K562 (cell line): Measurements from ENCODE around the gene IFI27L2. TPM values are rescaled to one million over a fixed set of nuclear protein-coding genes. Genes with fewer than 3 reads are reported as not detected.

ENCODE experiments used
- ATAC-seq: fragments of 200-7000 bp; cut with Tn5 transposase; 3 replicates; pipeline ENCODE4 v1.9.1; 2020; ENCODE audit warnings: moderate library complexity
- BruUV-seq: library from RNA; stranded (reverse); fragments of 400-500 nt; replicated peaks from 2 replicates; lab custom pipeline; 2021; lab: Mats Ljungman, UMichigan
- CTCF ChIA-PET: fragments of 300-600 bp; formaldehyde crosslinking; extraction: SDS; loops from one replicate; lab custom pipeline; 2021; ENCODE audit warnings: low intra/inter-chr PET ratio; lab: Yijun Ruan, JAX
- POLR2A ChIA-PET: fragments of 300-600, 350-650 bp; sonication (Branson Sonifier 250); formaldehyde crosslinking; extraction: SDS; loops from one replicate; lab custom pipeline; 2021; ENCODE audit warnings: antibody characterized with exemption, inconsistent platforms; lab: Yijun Ruan, JAX
- DNase-seq, 4 experiments: peaks; one replicate each; pipeline versions ENCODE4 v3.0.0 to v3.0.0-alpha.2; 2011 to 2018; ENCODE audit warnings: low spot score in 3 of 4, mixed read lengths in 3 of 4; ENCODE audit errors: extremely low read depth in 1 of 4
- FAIRE-seq: peaks from 2 replicates; lab custom pipeline; 2011; peaks lifted over from hg19 to GRCh38; lab: Jason Lieb, UNC
- H2AFZ ChIP-seq: 2 replicates; pipeline ENCODE4 v1.6.0; 2011; ENCODE audit warnings: low read depth, low read length, control low read depth, inconsistent platforms
- H3K27ac ChIP-seq: fragments of 200-600 bp; 3 replicates; pipeline ENCODE4 v1.8.0; 2011; ENCODE audit warnings: low read depth, mild to moderate bottlenecking, control low read depth, inconsistent platforms, low read length, moderate library complexity, mixed read lengths; ENCODE audit errors: extremely low read depth
- H3K27me3 ChIP-seq, 2 experiments: fragments of 300-600 bp in 1 of 2; 2 replicates in 1 of 2; 3 replicates in 1 of 2; pipeline versions ENCODE4 v1.6.0 to v1.8.0; 2011; ENCODE audit warnings: inconsistent platforms in 2 of 2, low read length in 2 of 2, mild to moderate bottlenecking in 1 of 2, mixed read lengths in 1 of 2, moderate library complexity in 1 of 2; ENCODE audit not compliant: control insufficient read depth in 2 of 2, insufficient read depth in 2 of 2
- H3K36me3 ChIP-seq: fragments of 300-600 bp; 3 replicates; pipeline ENCODE4 v1.8.0; 2011; ENCODE audit warnings: mild to moderate bottlenecking, low read length, inconsistent platforms; ENCODE audit not compliant: control insufficient read depth, insufficient read depth
- H3K4me1 ChIP-seq, 2 experiments: fragments of 200-600 bp in 1 of 2; replicated peaks in 1 of 2; 2 replicates in 1 of 2; 3 replicates in 1 of 2; pipeline versions ENCODE4 v1.5.1 to v1.8.0; 2011; ENCODE audit warnings: inconsistent platforms in 2 of 2, low read length in 2 of 2, mild to moderate bottlenecking in 1 of 2, mixed read lengths in 1 of 2, moderate library complexity in 1 of 2; ENCODE audit not compliant: control insufficient read depth in 2 of 2, insufficient read depth in 2 of 2
- H3K4me2 ChIP-seq: 2 replicates; pipeline ENCODE4 v1.6.1; 2011; ENCODE audit warnings: low read length, control low read depth, inconsistent platforms, mixed read lengths; ENCODE audit not compliant: insufficient read depth
- H3K4me3 ChIP-seq: fragments of 200-600 bp; sonication (generic), shearing (Covaris generic); 2 replicates; pipeline ENCODE4 v1.5.1; 2016; ENCODE audit warnings: control low read depth, inconsistent platforms
- H3K79me2 ChIP-seq: fragments of 200-600 bp; 3 replicates; pipeline ENCODE4 v1.8.0; 2011; ENCODE audit warnings: low read length, inconsistent platforms; ENCODE audit not compliant: control insufficient read depth, insufficient read depth
- H3K9ac ChIP-seq, 2 experiments: 2 replicates each; pipeline versions ENCODE4 v1.6.0 to v1.6.1; 2011; ENCODE audit warnings: low read depth in 2 of 2, low read length in 2 of 2, control low read depth in 1 of 2, inconsistent platforms in 1 of 2, mild to moderate bottlenecking in 1 of 2, mixed read lengths in 1 of 2; ENCODE audit not compliant: insufficient read depth in 1 of 2
- H3K9me1 ChIP-seq: one replicate; pipeline ENCODE4 v1.6.0; 2011; ENCODE audit warnings: inconsistent platforms, mild to moderate bottlenecking, low read length, moderate library complexity; ENCODE audit not compliant: control insufficient read depth, insufficient read depth
- H3K9me3 ChIP-seq: replicated peaks from 2 replicates; pipeline ENCODE4 v1.5.1; 2011; ENCODE audit warnings: low read depth, low read length, inconsistent platforms; ENCODE audit not compliant: control insufficient read depth, insufficient read depth
- H4K20me1 ChIP-seq: replicated peaks from 2 replicates; pipeline ENCODE4 v1.6.1; 2011; ENCODE audit warnings: low read length, inconsistent platforms, mixed read lengths; ENCODE audit not compliant: control insufficient read depth, insufficient read depth
- ADNP ChIP-seq: fragments of 200-800 bp; sonication (Bioruptor generic); IDR thresholded peaks from 2 replicates; pipeline ENCODE4 v1.6.1; 2016; ENCODE audit warnings: missing genetic modification characterization, missing compliant biosample characterization
- BMI1 ChIP-seq: fragments of 150-350 bp; IDR thresholded peaks from 2 replicates; pipeline ENCODE4 v1.6.1; 2014; ENCODE audit warnings: low read length
- CBX1 ChIP-seq: sonication (generic); IDR thresholded peaks from 2 replicates; pipeline ENCODE4 v1.6.1; 2016; ENCODE audit warnings: antibody characterized with exemption, low read depth, mild to moderate bottlenecking
- ELF4 ChIP-seq: fragments of 450-650 bp; formaldehyde crosslinking; IDR thresholded peaks from 2 replicates; pipeline ENCODE4 v1.4.0; 2022; ENCODE audit warnings: missing genetic modification characterization
- HNRNPUL1 ChIP-seq: fragments of 200-400 bp; formaldehyde crosslinking; IDR thresholded peaks from 2 replicates; pipeline ENCODE4 v1.6.1; 2017; ENCODE audit warnings: low read length
- MBD1 ChIP-seq: fragments of 250-450 bp; sonication (Bioruptor Pico); IDR thresholded peaks from 2 replicates; pipeline ENCODE4 v1.8.0; 2022; ENCODE audit warnings: inconsistent platforms
- PBX2 ChIP-seq, 2 experiments: IDR thresholded peaks in 1 of 2; conservative IDR thresholded peaks in 1 of 2; 2 replicates each; pipeline ENCODE4 v1.6.1; 2016; ENCODE audit warnings: low read depth in 2 of 2, mild to moderate bottlenecking in 1 of 2, missing compliant biosample characterization in 1 of 2, missing genetic modification characterization in 1 of 2, moderate library complexity in 1 of 2
- SPI1 ChIP-seq: IDR thresholded peaks from 2 replicates; pipeline ENCODE4 v1.6.1; 2011; ENCODE audit warnings: low read depth, low read length, control low read depth, borderline replicate concordance
- THRA ChIP-seq: fragments of 450-650 bp; IDR thresholded peaks from 2 replicates; pipeline ENCODE4 v1.6.1; 2017; ENCODE audit warnings: mild to moderate bottlenecking, moderate library complexity
- ZBTB33 ChIP-seq: sonication (generic); formaldehyde crosslinking; IDR thresholded peaks from 2 replicates; pipeline ENCODE4 v1.8.1; 2023; ENCODE audit warnings: mild to moderate bottlenecking, missing genetic modification reagents
- WGBS: fragments of 100-300 bp; shearing (Covaris generic); methylation state at CpG from one replicate; pipeline ENCODE4 v1.1.6; 2016; ENCODE audit warnings: low coverage, mixed read lengths; ENCODE audit not compliant: insufficient coverage; ENCODE audit errors: missing lambda C conversion rate; 5-methylcytosine and 5-hydroxymethylcytosine counted together
- in situ Hi-C: fragments of 300-500 bp; cut with MboI; formaldehyde crosslinking; loops from 4 replicates; pipeline ENCODE4 v1.15.0; 2018; ENCODE audit warnings: inconsistent platforms, mixed read lengths
- intact Hi-C: fragments of 100-400 bp; cut with micrococcal nuclease; formaldehyde crosslinking; loops from 2 replicates; pipeline ENCODE4 v1.14.2; 2022
- polyA plus RNA-seq, 8 experiments: library from polyadenylated mRNA; depleted of rRNA in 4 of 8; stranded (reverse) in 5 of 8; unstranded in 3 of 8; fragments of >200 nt; fragmentation: Nextera tagmentation in 2 of 8; fragmentation: Illumina TruSeq in 1 of 8; extraction: Ambion mirVana in 2 of 8; extraction: Trizol in 1 of 8; gene quantifications; 2 replicates each; pipeline versions ENCODE4 v1.2.1 to v1.2.3, GENCODE V29; 2011 to 2014; ENCODE audit warnings: inconsistent platforms in 1 of 8, missing spikeins in 1 of 8
- total RNA-seq, 7 experiments: library from RNA; depleted of rRNA in 6 of 7; stranded (reverse); fragments of >200 nt in 6 of 7; fragmentation: Illumina TruSeq in 2 of 7; extraction: Trizol in 2 of 7; gene quantifications; 2 replicates each; pipeline versions ENCODE4 v1.2.1 to v1.2.3, GENCODE V29; 2011 to 2021; ENCODE audit warnings: low replicate concordance in 1 of 7

The IFI27L2 gene
- total and polyA plus RNA-seq, 9 of the 15 experiments (the other 6 are each of a cell fraction or from before 2014, with no cell fraction given), result 1.0 to 9.3 (median 4.1) TPM

GRCh38 chr14:94123868-94124267 is 5.5 kb downstream of the IFI27L2 start:
- Histone ChIP-seq H3K9me1 (no peaks in the 10 kb centered on the region), H3K27me3 (peaks cover 0 to 20% of the 10 kb centered on the region in 2 experiments; a peak in 2 of 5 replicates), H3K9ac (no peak overlapping the region), H3K4me3 (no peak overlapping the region), H3K4me2 (no peak overlapping the region), H3K27ac (no peak overlapping the region), H3K9me3 (no peaks in the 10 kb centered on the region), H3K36me3 (no peaks in the 10 kb centered on the region), H3K4me1 (no peaks in the 10 kb centered on the region; a peak in 1 of 5 replicates), H3K79me2 (no peaks in the 10 kb centered on the region), H2AFZ (no peak overlapping the region), H4K20me1 (no peaks in the 10 kb centered on the region)
- no peak for DNase-seq
- BruUV-seq, result no TSS peak
- TF ChIP-seq SPI1 (no peak), CBX1 (no peak), PBX2 (CRISPR knock-in tag; IDR thresholded peaks at IDR 0.05; ENCODE audit: low read depth) (no peak), PBX2 (tag; conservative IDR thresholded peaks at IDR 0.05; ENCODE audit: low read depth) (no peak), BMI1 (no peak), ELF4 (CRISPR knock-in tag) (no peak), THRA (no peak), MBD1 (CRISPR knock-in tag) (no peak), ZBTB33 (no peak), HNRNPUL1 (no peak), ADNP (no peak)
- ChIA-PET CTCF (no interaction called here), POLR2A (interaction anchor here (1.1 kb wide), 1 partner anchor 13 kb away, joined by 5 read pairs; the partner anchor contains the start of gene IFI27)
- WGBS, result 0% methylated on average over 1 of the region's 1 CpG
- in situ Hi-C loops, result no loop called here
- ATAC-seq, result no peak
- intact Hi-C loops, result no loop called here
- FAIRE-seq, result no peak
